BE2C (cell line): ENCODE measurements around the gene TENM4.

Experiments
- DNase-seq: peaks from one replicate; pipeline ENCODE4 v3.0.0-alpha.2; 2020
- H3K27me3 ChIP-seq: fragments of 250-450 bp; sonication (Bioruptor Pico); 2 replicates; pipeline ENCODE4 v1.5.1; 2020; ENCODE audit warnings: mild to moderate bottlenecking
- H3K36me3 ChIP-seq: fragments of 250-450 bp; sonication (Bioruptor Pico); 2 replicates; pipeline ENCODE4 v1.5.1; 2020; ENCODE audit warnings: mild to moderate bottlenecking
- H3K4me1 ChIP-seq: fragments of 250-450 bp; sonication (Bioruptor Pico); 2 replicates; pipeline ENCODE4 v1.5.1; 2020
- H3K4me3 ChIP-seq: 2 replicates; pipeline ENCODE4 v1.5.1; 2011; ENCODE audit warnings: low read depth, low read length
- H3K9me3 ChIP-seq: fragments of 250-450 bp; sonication (Bioruptor Pico); 2 replicates; pipeline ENCODE4 v1.5.1; 2020
- TF ChIP-seq, protein P1 (sequence below): IDR thresholded peaks from 2 replicates; pipeline ENCODE4 v1.5.1; 2012; ENCODE audit warnings: mild to moderate bottlenecking, low read depth, low read length

TENM4 gene

GRCh38 chr11:78706551-78706950 is 734.3 kb downstream of the TENM4 start:
- DNase-seq: no peak
- no peaks in the 10 kb centered on the region for H3K4me1 ChIP-seq
- no peaks in the 10 kb centered on the region for H3K27me3 ChIP-seq
- TF ChIP-seq, protein P1, sequence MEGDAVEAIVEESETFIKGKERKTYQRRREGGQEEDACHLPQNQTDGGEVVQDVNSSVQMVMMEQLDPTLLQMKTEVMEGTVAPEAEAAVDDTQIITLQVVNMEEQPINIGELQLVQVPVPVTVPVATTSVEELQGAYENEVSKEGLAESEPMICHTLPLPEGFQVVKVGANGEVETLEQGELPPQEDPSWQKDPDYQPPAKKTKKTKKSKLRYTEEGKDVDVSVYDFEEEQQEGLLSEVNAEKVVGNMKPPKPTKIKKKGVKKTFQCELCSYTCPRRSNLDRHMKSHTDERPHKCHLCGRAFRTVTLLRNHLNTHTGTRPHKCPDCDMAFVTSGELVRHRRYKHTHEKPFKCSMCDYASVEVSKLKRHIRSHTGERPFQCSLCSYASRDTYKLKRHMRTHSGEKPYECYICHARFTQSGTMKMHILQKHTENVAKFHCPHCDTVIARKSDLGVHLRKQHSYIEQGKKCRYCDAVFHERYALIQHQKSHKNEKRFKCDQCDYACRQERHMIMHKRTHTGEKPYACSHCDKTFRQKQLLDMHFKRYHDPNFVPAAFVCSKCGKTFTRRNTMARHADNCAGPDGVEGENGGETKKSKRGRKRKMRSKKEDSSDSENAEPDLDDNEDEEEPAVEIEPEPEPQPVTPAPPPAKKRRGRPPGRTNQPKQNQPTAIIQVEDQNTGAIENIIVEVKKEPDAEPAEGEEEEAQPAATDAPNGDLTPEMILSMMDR: no peak
- H3K9me3 ChIP-seq: no peaks in the 10 kb centered on the region; the same call in 1 of the 2 replicates
- H3K36me3 ChIP-seq: peaks cover 48% of the 10 kb centered on the region
- H3K4me3 ChIP-seq: no peak overlapping the region

- Histone ChIP-seq H3K4me1 (no peaks in the 10 kb centered on the region), H3K9me3 (no peaks in the 10 kb centered on the region; the same call in 1 of the 2 replicates), H3K4me3 (no peak overlapping the region), H3K27me3 (no peaks in the 10 kb centered on the region), H3K36me3 (peaks cover 64% of the 10 kb centered on the region)
- DNase-seq: no peak
- TF ChIP-seq, protein P1: no peak
Observed at GRCh38 chr11:78704811-78705210, 736.0 kb downstream of the TENM4 start.

GRCh38 chr11:78699609-78700135 is 741.2 kb downstream of the TENM4 start:
- Histone ChIP-seq H3K9me3 (no peaks in the 10 kb centered on the region; the same call in 1 of the 2 replicates), H3K27me3 (no peaks in the 10 kb centered on the region), H3K4me1 (peaks cover 11% of the 10 kb centered on the region), H3K36me3 (peaks cover 50% of the 10 kb centered on the region), H3K4me3 (no peak overlapping the region)
- TF ChIP-seq, protein P1: no peak
- DNase-seq: no peak

DNA sequence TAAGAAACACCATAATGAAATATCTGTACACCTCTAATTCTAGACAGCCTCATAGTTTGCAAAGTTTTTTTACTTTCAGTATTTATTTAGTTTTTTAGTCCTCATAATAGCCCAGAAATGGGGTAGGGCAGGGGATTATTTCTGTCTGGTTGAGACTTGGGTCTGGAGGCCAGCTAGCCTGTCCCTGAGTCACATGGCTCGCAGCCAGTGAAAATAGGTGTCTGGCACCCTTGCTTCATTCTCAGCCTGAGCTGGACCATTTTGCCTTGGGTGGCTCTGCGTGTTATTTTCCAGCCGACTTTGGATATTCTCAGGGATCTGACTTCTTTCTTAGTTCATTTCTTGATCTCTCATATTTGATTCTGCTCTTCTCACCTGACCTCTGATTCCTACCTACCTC is 742.2 kb downstream of the TENM4 start:
- peak; percentile 65 for DNase-seq
- Histone ChIP-seq H3K27me3 (no peaks in the 10 kb centered on the region), H3K4me1 (peaks cover 15% of the 10 kb centered on the region), H3K36me3 (peaks cover 48% of the 10 kb centered on the region), H3K9me3 (no peaks in the 10 kb centered on the region; the same call in 1 of the 2 replicates), H3K4me3 (no peak overlapping the region)
- TF ChIP-seq, protein P1: no peak

- TF ChIP-seq, protein P1: no peak
- DNase-seq: no peak
- Histone ChIP-seq H3K36me3 (peaks cover 31% of the 10 kb centered on the region), H3K4me3 (no peak overlapping the region), H3K4me1 (peaks cover 15% of the 10 kb centered on the region), H3K27me3 (no peaks in the 10 kb centered on the region), H3K9me3 (no peaks in the 10 kb centered on the region)
Observed at GRCh38 chr11:78696177-78696576, 744.7 kb downstream of the TENM4 start.

- Histone ChIP-seq H3K36me3 (peaks cover 13% of the 10 kb centered on the region), H3K4me1 (peaks cover 14% of the 10 kb centered on the region)
- TF ChIP-seq, protein P1: no peak
Observed at GRCh38 chr11:78694152-78694551, 746.7 kb downstream of the TENM4 start.

More at GRCh38 chr11:78694152-78694551, 746.7 kb downstream of the TENM4 start:
- Histone ChIP-seq H3K27me3 (no peaks in the 10 kb centered on the region), H3K9me3 (no peaks in the 10 kb centered on the region), H3K4me3 (no peak overlapping the region)
- peak; percentile 39 for DNase-seq
